Hepatocyte (in vitro differentiated cells): Measurements from ENCODE around the gene TOP3A. TPM values are rescaled to one million over a fixed set of nuclear protein-coding genes. Genes with fewer than 3 reads are reported as not detected.

ENCODE experiments used
- DNase-seq: peaks from one replicate; pipeline ENCODE4 v3.0.0-alpha.2; 2016; ENCODE audit warnings: low spot score
- H2AFZ ChIP-seq: fragments of 200-600 bp; sonication (generic); 2 replicates; pipeline ENCODE4 v1.6.0; 2016; ENCODE audit warnings: antibody characterized with exemption, mild to moderate bottlenecking
- H3K27ac ChIP-seq: fragments of 200-600 bp; sonication (generic); 2 replicates; pipeline ENCODE4 v1.5.1; 2016; ENCODE audit warnings: mild to moderate bottlenecking
- H3K27me3 ChIP-seq: fragments of 200-600 bp; sonication (generic); 2 replicates; pipeline ENCODE4 v1.6.1; 2016
- H3K36me3 ChIP-seq: fragments of 200-600 bp; sonication (generic); replicated peaks from 2 replicates; pipeline ENCODE4 v1.5.1; 2016; ENCODE audit warnings: low read depth; ENCODE audit not compliant: insufficient read depth
- H3K4me1 ChIP-seq: fragments of 200-600 bp; sonication (generic); 2 replicates; pipeline ENCODE4 v1.5.1; 2016; ENCODE audit warnings: mild to moderate bottlenecking, moderate library complexity; ENCODE audit not compliant: insufficient read depth
- H3K4me2 ChIP-seq: fragments of 200-600 bp; sonication (generic); 2 replicates; pipeline ENCODE4 v1.6.0; 2016
- H3K4me3 ChIP-seq: fragments of 200-600 bp; sonication (generic); 2 replicates; pipeline ENCODE4 v1.5.1; 2016; ENCODE audit warnings: mild to moderate bottlenecking
- H3K79me2 ChIP-seq: fragments of 200-600 bp; sonication (generic); 2 replicates; pipeline ENCODE4 v1.6.0; 2017; ENCODE audit warnings: mild to moderate bottlenecking
- H3K9me2 ChIP-seq: fragments of 200-600 bp; sonication (generic); replicated peaks from 2 replicates; pipeline ENCODE4 v1.6.0; 2017; ENCODE audit warnings: mild to moderate bottlenecking; ENCODE audit not compliant: insufficient read depth
- H3K9me3 ChIP-seq: fragments of 200-600 bp; sonication (generic); 2 replicates; pipeline ENCODE4 v1.5.1; 2016; ENCODE audit warnings: low read depth, mild to moderate bottlenecking
- H4K20me1 ChIP-seq: fragments of 200-600 bp; sonication (generic); 2 replicates; pipeline ENCODE4 v1.6.0; 2016; ENCODE audit warnings: mild to moderate bottlenecking; ENCODE audit not compliant: insufficient read depth, poor library complexity, severe bottlenecking
- EZH2 ChIP-seq: fragments of 200-600 bp; sonication (generic); IDR thresholded peaks from 2 replicates; pipeline ENCODE4 v1.6.1; 2016; ENCODE audit warnings: antibody characterized with exemption, mild to moderate bottlenecking, borderline replicate concordance
- EZH2phosphoT487 ChIP-seq: fragments of 200-600 bp; sonication (generic); IDR thresholded peaks from one replicate; pipeline ENCODE4 v1.6.1; 2018; ENCODE audit warnings: antibody characterized with exemption, mild to moderate bottlenecking, low read depth, moderate library complexity; ENCODE audit not compliant: unreplicated experiment, severe bottlenecking
- WGBS: methylation state at CpG from one replicate; pipeline ENCODE4 v1.1.6; 2016; ENCODE audit warnings: low lambda C conversion rate; ENCODE audit errors: missing lambda C conversion rate; 5-methylcytosine and 5-hydroxymethylcytosine counted together
- polyA plus RNA-seq: library from polyadenylated mRNA; unstranded; fragments of >200 nt; fragmentation: Nextera tagmentation; extraction: Ambion mirVana; gene quantifications from 2 replicates; pipeline ENCODE4 v1.2.1, GENCODE V29; 2016
- total RNA-seq: library from RNA; depleted of rRNA; stranded (reverse); fragments of >200 nt; gene quantifications from 2 replicates; pipeline ENCODE4 v1.2.3, GENCODE V29; 2014
- TF ChIP-seq, protein P1 (sequence below): fragments of 200-600 bp; sonication (generic); IDR thresholded peaks from 2 replicates; pipeline ENCODE4 v1.5.1; 2016; ENCODE audit warnings: antibody characterized with exemption, mild to moderate bottlenecking; ENCODE audit not compliant: poor library complexity

TOP3A gene
- total and polyA plus RNA-seq, 2 experiments from 2014 or later = 15.5 to 24.3 TPM

GRCh38 chr17:18246880-18247612 lies 67.7 kb downstream of the TOP3A start:
- Histone ChIP-seq H3K36me3 (no peaks in the 10 kb centered on the region), H3K4me1 (no peaks in the 10 kb centered on the region), H3K9me2 (no peaks in the 10 kb centered on the region), H3K27me3 (no peaks in the 10 kb centered on the region), H3K27ac (no peak overlapping the region), H3K4me2 (peak overlapping the region; percentile 16), H3K4me3 (no peak overlapping the region), H3K79me2 (no peaks in the 10 kb centered on the region), H4K20me1 (no peaks in the 10 kb centered on the region), H3K9me3 (no peaks in the 10 kb centered on the region), H2AFZ (no peak overlapping the region)
- WGBS = 47% methylated on average over 30 of the region's 46 CpGs
- TF ChIP-seq EZH2phosphoT487 = no peak
- no peak for TF ChIP-seq EZH2
- TF ChIP-seq, protein P1, sequence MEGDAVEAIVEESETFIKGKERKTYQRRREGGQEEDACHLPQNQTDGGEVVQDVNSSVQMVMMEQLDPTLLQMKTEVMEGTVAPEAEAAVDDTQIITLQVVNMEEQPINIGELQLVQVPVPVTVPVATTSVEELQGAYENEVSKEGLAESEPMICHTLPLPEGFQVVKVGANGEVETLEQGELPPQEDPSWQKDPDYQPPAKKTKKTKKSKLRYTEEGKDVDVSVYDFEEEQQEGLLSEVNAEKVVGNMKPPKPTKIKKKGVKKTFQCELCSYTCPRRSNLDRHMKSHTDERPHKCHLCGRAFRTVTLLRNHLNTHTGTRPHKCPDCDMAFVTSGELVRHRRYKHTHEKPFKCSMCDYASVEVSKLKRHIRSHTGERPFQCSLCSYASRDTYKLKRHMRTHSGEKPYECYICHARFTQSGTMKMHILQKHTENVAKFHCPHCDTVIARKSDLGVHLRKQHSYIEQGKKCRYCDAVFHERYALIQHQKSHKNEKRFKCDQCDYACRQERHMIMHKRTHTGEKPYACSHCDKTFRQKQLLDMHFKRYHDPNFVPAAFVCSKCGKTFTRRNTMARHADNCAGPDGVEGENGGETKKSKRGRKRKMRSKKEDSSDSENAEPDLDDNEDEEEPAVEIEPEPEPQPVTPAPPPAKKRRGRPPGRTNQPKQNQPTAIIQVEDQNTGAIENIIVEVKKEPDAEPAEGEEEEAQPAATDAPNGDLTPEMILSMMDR = no peak
- DNase-seq = peak; percentile 68

DNA sequence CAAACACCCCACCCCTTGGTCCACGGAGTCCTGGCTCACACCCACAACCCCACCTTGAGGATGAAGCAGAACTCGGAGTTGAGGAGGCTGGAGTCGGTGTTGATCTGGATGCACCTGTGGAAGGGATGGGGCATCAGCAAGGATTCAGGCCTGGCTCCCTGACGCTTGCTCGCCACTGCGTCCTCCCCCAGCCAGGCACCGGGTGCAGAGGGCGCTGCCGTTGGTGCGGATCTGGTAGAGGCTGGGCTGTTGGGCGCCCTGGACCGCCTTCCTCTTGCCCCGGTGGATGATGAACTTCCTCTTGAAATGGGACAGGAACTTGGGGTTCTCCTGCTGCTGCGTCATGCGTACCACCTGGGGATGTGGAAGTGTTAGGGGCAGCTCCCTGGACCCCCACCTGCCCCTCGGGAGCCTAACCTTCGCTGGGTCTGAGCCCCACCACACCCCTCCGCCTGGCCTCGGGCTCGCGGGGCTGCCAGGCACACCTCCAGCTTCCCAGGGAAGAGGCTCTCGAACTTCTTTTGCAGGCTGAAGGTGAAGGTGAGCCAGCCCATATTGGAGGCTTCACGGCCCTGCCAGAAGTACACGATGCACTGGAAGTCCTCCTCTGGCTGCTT lies 68.6 kb downstream of the TOP3A start:
- Histone ChIP-seq H3K27ac (no peak overlapping the region), H3K4me2 (no peak overlapping the region), H3K4me1 (no peaks in the 10 kb centered on the region), H3K9me3 (no peaks in the 10 kb centered on the region), H3K79me2 (no peaks in the 10 kb centered on the region), H3K27me3 (no peaks in the 10 kb centered on the region), H3K9me2 (no peaks in the 10 kb centered on the region), H3K4me3 (no peak overlapping the region), H3K36me3 (no peaks in the 10 kb centered on the region), H2AFZ (no peak overlapping the region), H4K20me1 (no peaks in the 10 kb centered on the region)
- 96% methylated on average over 24 of the region's 24 CpGs for WGBS
- no peak for TF ChIP-seq EZH2phosphoT487
- TF ChIP-seq, protein P1 = no peak
- TF ChIP-seq EZH2 = no peak
- no peak for DNase-seq

GRCh38 chr17:18245038-18245776 lies 69.6 kb downstream of the TOP3A start:
- Histone ChIP-seq H3K4me2 (no peak overlapping the region), H3K4me3 (no peak overlapping the region), H3K79me2 (no peaks in the 10 kb centered on the region), H3K9me3 (no peaks in the 10 kb centered on the region), H4K20me1 (no peaks in the 10 kb centered on the region), H3K9me2 (no peaks in the 10 kb centered on the region), H3K27me3 (no peaks in the 10 kb centered on the region), H2AFZ (no peak overlapping the region), H3K4me1 (no peaks in the 10 kb centered on the region), H3K36me3 (no peaks in the 10 kb centered on the region), H3K27ac (no peak overlapping the region)
- no peak for DNase-seq
- TF ChIP-seq, protein P1 = no peak
- TF ChIP-seq EZH2 = no peak
- TF ChIP-seq EZH2phosphoT487 = no peak
- WGBS = 92% methylated on average over 21 of the region's 21 CpGs
